HG03108 (cell line): ENCODE results near the gene LMO4.
A peak's percentile ranks its signal among the peaks of the same experiment; 100 is the strongest.

Experiments
- ATAC-seq: cut with Tn5 transposase; IDR thresholded peaks from one replicate; pipeline ENCODE4 v1.9.1; 2021; ENCODE audit warnings: moderate library complexity; ENCODE audit not compliant: unreplicated experiment

The LMO4 gene, protein sequence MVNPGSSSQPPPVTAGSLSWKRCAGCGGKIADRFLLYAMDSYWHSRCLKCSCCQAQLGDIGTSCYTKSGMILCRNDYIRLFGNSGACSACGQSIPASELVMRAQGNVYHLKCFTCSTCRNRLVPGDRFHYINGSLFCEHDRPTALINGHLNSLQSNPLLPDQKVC

DNA sequence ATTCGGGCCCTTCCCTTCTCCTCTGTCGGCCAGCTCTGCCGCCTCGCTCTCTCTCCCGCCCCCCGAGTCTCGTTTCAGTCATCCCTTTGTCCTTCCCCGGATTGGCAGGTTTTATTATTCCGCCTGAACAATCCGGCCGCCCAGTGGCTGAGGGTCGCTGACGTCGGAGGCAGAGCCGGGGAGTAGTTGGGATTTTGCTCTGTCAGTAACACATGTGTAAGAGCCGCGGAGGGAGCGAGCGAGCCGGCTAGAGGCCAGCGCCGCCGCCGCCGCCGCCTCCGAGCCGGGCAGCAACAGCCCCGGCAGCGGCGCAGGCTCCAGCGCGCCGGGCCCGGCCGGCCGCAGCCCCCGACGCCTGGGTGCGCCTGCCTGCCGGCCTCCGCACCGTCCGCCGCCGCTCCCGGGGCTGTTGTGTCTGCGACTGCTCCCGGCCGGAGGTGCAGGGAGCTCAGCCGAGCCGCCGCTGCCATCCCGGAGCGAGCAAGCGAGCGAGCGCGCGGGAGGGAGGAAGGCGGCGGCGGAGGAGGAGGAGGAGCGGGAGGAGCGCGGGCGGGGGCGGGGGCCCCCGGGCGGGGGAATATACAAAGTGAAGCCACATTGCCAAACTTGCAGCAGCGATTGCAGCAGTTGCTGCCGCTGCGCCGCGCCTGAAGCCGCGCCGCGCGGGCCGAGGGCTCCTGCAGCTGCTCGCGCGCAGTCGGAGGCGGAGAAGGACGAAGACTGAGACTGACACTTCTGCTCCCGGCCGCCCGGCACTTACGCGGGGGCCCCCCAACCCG, at the start of gene LMO4:
Gene LMO4 (plus strand): TSS at position 609 of the 779 bp plus-strand sequence. CDS start 3,136 bp downstream, outside the sequence.
- peak; percentile 80 for ATAC-seq

DNA sequence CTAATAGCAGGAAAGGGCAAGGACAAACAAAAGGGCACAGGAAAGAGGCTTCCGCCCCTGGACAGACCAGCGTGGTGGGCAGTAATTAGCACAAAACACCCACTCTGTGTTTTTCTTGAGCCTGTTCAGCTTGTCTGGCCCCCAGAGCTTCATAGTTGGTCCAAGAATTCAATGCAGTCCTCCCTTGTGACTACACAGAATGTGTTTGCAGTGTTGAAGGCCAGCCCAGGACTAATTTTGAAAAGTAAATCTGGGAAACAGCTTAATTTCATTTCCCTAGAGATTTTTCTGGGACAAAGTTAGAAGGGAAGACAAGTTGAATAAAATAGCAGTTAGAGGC, 49.2 kb upstream of the LMO4 start:
- no peak for ATAC-seq

DNA sequence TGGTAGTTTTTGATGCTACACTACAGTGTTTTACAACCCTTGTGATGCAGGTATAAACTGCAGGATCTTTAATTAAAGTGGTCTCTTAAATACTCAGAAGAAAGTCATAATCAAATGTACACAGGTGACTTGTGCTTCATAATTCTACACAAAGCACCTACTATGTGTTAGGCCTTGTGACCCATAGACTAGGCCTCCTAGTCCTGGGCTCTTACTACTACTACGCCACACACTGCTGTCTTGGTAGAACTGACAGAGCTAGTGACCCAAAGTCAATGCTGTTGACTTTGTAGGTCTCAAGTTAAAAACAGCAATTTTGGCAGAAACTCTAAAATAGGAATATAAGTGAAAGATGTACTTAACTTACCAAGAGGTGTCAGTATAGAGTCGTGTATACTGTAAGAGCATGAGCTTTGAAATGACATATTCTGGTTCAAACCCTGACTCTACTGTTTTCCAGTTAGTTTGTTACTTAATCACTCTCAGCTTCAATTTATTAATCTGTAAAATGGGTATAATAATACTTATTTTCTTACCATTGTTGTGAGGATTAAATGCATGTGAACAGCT, 48.6 kb upstream of the LMO4 start:
- no peak for ATAC-seq

DNA sequence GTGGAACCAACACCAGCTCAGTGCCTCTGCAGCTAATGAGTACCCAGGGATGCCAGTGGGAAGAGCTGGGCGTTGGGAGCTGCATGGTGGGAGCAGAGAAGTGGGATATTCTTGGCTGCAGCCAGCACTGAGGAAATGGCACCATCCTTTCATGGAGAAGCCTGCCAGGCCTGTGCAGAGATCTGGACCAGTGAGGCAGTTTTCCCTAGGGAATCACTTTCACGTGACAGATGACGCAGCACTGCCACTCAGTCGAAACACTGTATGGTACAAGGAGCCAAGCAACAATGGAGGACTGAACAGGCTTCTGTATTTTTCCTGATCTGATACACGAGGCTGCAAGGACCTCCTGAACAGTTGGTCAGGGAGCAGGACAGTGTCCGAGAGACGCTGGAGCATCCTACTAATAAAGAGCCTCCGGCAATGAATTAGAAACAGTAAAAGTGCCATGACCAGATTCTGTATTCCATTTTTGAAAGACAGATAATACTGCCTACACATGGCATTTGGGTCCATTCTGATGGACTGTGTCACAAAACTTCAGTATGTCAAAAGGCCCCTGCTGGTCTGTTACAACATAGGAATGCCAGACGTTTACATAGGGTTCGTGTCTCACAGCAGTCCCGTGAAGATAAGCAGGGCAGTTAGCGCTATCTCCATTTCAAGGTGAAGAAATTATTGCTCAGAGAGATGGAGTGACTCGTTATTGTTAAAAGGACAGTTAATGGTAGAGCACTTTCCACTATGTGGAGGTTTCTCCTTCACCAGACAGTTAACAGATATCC, 44.0 kb upstream of the LMO4 start:
- no peak for ATAC-seq

DNA sequence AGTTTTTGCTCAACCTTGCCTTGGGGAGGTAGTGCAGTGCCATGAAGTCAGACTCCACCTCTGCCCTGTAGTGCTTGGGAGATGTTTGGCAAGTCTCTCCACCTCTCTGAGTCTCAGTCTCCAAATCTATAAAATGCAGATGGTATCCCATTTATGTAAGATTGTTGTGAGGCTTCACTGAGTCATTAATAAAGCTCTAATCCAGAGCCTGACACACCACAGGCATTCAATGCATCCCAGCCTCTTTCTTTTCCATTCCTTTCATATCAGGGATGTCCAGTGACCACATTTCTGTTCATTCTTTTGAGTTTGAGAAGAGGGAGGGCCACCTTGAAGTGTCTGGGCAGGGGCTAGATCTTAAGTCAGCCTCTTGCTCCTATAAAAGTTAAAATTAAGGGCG, 37.6 kb upstream of the LMO4 start:
- ATAC-seq, result no peak

DNA sequence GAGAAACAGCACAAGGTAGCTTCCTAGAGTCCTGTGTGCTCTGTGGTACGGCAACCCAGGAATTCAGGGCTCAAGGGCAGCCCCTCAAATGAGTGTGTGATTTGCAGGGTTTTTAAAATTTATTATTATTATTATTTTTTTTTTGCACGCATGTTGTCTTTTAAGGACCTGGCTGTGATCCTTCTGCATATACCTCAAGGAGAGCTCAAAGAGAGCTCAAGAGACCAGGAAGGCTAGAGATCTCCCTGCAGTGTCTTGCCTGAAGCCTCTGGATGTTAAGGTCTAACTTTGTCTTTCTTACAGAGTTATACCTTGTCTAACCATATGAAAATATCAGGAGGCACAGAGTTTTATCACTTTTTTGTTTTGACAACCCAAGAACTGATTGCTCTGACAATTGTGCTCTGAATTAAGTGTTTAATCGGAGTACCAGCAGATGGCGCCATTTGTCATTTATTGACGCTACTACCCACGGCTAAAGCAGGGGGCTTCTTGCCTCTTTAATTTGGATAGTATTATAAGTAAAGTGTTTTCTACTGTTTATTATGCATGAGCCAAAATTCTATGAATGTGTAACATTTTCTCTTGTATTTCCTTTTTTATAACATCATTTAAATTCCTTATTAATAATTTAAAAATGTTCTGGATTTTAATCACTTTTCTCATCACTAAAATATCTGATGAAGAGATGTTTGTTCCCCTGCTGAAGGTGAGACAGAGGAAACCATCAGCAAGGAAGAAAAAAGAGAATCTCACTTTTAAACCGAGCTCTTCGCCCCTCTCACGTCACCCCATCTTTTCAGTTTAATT, 35.8 kb upstream of the LMO4 start:
- no peak for ATAC-seq

DNA sequence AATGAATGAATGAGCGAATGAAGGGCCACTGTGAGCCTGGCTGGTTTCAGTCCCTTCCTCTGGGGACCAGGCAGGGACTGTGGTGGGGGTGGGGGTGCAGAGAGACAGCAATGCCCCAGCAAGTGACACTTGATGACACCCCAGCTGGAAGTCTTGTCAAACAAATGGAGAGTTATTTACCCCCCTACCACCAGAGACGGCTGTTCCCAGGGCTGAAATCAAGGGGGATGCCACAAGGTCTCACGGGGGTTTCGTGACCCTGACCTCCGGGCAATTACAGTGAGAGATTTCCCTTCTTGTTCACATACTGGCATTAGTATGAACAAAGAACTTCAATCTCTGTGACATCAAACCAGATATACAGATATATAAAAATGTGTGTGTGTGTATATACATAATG, 34.0 kb upstream of the LMO4 start:
- ATAC-seq, result no peak

DNA sequence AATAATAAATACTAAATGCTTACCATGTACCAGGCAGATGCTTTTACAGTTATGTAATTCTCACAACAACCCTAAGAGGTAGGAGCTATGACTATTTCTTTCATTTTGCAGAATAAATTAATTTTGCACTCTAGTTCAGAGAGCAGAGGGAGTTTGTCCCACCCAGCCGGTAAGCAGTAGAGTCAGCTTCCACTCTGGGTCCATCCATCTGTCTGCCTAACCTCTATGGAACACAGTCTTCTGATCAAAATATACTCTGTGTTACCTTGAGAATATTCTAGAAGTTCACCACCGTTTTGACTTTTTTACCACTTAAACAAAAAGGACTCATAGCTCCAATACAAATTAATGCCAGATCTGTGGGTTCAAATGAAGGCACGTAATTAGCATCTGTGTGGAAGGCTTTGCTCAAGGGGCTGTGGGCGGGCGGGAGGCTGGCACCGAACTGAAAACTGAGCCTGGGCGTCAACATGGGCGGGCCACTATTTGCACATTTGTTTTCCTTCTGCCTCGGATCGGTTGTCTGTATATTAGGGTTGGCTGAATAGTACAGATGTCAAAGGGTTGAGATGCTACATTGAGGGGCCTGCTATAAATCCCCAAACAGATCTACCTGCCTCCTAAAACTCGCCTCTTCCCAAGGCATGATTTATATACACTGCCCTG, 33.1 kb upstream of the LMO4 start:
- no peak for ATAC-seq

DNA sequence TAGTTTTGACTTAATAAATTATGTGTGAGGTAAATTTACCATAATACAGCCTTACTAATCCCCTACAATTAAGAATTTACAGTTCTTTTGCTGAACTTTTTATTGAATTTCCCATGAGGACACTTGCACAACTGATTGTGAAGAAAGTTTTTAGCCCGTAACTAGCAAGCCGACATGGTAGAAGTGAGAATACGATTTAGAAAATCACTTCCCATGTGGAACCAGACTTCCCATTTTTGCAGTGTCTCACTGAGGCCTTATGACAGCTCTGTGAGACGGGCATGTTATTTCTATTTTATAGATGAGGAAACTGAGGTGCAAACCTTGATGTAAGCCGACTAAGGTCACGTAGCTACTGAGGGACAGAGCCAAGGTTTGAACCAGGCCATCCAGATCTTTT, 32.5 kb upstream of the LMO4 start:
- no peak for ATAC-seq

DNA sequence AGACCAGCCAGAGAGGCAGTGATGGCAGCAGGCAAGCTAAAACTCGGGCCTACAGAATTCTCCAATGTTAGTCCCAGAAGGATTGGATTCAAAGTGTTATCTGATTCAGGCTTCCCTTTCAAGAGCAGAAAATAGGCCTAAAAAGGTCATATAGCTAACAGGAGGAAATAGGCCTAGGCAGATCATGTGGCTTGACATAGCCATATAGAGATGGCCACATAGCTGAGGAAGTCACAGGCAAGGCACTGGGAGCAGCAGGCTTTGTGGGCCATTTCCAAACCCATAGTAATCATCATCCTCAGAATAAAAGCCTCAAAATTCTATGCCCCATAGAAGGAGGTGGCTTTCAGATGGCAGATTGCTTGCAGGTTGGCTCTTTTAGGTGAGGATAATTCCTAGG, 29.0 kb upstream of the LMO4 start:
- ATAC-seq, result no peak

DNA sequence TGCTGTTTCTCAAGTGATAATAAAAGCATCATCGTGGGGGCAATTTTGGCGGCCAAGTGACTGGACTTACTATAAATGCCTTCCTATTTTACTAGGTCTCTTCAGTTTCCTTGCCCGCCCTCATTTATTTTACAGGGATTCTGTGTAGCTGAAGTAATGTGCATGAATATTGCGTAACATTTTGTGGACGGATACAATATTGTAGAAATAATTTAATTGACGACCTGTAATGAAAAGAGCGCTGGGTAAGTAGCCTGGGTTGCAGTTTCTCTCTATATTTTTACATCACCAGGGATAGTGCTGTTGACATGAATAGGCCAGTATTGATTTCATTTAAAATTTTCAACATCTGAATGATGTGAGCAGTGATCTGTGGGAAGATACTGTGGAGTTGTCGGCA, 28.1 kb upstream of the LMO4 start:
- ATAC-seq, result no peak

DNA sequence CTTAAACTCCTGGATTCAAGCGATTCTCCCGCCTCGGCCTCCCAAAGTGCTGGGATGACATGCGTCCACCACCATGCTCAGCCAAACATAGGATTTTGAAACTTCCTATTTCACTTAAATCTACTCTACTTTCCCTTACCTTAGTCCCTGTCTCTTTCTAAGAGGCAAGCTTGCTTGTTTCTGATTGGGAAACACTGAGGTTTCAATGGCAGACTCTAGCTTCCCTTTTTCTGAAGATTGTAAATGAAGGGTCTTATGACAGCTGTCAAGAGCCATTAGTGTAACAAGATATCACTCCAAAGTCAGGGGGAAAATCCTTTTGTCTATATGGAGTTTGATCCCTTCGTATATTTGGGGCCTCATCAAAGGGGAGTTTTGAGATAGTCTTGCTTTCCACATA, 23.5 kb upstream of the LMO4 start:
- no peak for ATAC-seq

DNA sequence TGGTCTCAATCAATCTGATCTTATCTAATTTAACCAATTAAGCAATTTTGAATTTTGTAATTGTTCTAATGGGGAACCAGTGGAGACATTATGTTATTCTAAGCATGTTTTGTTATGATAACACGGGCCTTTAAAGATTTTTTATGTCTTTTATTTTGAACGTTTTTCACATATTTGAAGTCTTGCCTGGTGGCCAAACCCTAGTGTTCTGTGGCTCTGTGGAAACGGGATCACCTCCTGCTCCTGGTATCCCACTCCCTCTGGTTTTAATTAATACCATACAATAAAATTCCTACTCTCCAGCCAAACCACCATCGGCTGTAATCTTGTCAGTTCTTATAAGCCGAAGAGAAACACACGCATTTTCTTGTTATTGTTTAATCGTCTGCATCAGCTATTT, 22.9 kb upstream of the LMO4 start:
- ATAC-seq, result no peak

DNA sequence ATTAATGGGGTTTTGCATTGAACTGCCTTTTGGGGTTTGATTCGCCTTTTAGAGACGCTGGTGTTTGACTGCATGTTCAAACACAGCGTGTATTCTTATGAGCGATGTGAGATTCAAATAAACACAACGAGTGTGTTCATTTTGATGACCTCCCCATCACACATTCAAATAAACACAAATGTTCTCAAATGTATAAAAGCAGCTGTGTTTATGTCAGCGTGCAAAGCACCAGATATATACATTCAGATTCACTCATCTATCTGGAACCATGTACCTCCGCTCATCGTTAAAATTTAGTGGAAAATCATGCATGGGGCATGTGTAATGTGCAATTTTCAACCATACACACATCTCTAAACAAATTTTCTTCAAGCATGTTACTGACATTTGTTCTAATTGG, 21.4 kb upstream of the LMO4 start:
- no peak for ATAC-seq

DNA sequence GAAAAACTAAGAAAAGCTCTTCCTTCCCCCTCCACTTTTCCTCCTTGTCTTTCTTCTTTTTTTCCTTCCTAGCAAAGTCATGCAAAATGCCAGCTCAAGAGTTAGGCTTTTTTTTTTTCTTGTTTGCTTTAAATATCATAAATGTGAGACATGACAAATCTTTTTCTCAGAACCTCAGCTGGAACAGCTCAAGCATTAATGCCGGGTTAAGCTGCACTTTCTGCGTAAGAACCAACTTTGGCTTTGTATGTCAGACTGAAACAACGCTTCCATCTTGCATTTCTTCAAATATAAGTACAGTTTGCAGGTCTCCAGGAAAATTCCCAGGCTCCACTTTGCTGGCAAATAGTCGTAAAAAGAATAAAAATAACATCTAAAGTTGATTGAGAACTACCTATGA, 20.7 kb upstream of the LMO4 start:
- no peak for ATAC-seq

DNA sequence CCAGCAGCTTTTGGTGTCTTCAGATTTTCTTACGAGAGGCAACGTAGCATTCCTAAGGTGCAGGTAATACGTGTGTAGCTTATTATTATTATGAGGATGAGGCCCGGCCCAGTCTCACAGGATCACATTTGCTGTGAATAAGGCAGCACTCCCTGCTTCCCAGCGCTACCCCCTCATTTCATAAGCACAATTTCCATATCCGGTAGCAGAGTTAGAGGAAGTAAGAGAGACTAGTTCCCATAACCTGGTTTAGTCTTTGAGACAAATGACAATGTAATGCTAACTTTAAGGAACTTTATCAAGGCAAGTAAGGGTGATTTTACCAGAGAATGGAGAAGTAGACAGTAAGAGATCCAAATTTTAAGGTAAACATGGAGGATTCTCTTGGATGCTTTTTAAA, 14.6 kb upstream of the LMO4 start:
- no peak for ATAC-seq

DNA sequence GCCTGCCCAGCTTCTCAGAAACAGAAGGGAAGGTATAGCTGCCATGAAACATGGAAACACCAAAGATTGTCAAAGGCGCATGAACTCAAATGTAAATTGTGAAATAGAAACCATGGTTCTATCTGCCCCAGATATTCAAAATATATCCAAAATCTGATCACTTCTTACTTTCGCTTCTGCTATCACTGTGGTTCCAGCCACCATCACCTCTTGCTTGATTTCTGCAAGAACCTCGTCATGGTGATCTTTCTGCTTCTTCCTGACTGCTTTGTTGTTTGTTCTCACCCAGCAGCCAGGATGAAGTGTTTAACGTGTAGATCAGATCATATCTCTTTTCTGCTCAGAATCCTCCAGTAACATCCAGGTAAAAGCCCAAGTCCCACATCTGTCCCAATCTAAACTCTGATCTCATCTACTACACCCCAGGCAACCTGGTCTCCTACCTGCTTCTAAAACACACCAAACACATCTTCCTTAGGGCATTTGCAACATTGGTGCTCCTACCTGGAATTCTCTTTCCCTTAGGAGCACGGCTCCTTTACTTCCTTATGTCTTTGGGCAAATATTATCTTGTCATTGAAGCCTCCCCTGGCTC, 10.5 kb upstream of the LMO4 start:
- ATAC-seq, result no peak

DNA sequence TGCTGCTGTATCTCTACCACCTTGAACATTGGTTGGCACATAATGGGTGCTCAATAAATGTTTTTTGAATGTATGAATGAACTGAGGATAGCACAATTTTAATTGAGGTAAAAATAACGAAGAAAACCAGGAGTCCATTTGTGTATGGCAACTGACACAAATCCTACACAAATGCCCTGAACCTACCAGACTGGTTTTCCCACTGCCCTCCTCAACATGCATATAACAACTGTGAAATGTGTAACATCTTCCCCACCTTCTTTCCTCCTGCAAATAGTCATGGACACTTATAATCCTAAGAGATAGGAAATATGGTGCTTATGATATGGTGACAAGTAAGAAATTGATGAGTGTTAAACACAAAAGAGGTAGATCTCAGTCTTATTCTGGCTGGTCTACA, 9.9 kb upstream of the LMO4 start:
- no peak for ATAC-seq

DNA sequence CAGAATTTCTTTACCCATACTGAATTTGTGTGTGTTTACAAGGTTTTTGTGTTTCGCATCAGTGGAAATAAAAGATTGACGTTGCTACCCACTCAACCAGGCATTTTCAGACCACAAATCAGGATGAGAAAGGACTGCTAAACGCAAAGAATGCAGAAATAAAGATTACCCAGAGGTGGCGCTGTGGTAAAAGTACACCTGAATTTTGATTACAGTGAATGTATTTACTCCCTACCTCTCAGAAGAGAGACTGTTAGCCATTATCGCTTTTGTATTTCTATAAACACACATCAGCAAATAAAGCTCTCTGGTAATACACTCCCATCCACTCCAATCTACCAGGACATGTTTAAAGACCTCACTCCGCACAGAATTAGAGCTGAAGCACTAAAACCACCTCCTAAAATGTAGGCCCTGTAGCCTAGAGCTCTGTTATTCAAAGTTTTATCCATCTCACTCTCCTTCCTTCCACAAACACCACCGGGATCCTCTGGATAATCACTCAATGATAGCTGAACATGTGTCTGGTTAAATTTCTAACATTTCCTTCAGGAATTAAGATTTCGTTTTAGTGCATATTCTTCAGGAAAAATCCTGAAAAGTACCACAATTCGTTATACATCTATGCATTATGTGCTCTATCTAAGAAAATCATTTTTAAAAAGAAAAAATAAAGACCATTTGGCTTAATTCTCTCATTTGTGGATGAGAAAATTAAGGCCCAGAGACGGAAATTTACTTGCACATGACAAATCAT, 2.5 kb upstream of the LMO4 start:
- no peak for ATAC-seq
